OCI-LY1 (cell line): Measurements from ENCODE around the gene ADAMTS6.

Experiments
- H2AFZ ChIP-seq: fragments of 200-600 bp; sonication (generic), shearing (Covaris generic); 2 replicates; pipeline ENCODE4 v1.6.0; 2014; ENCODE audit warnings: antibody characterized with exemption, mild to moderate bottlenecking, low read length
- H3F3A ChIP-seq: fragments of 200-600 bp; sonication (generic), shearing (Covaris generic); 2 replicates; pipeline ENCODE4 v1.6.0; 2014; ENCODE audit warnings: mild to moderate bottlenecking, antibody characterized with exemption, low read length, moderate library complexity; ENCODE audit not compliant: insufficient read depth
- H3K27ac ChIP-seq: fragments of 200-600 bp; sonication (generic); 2 replicates; pipeline ENCODE4 v1.5.1; 2014; ENCODE audit warnings: low read length, mixed run types, mild to moderate bottlenecking, low read depth; ENCODE audit not compliant: poor library complexity, severe bottlenecking
- H3K27me3 ChIP-seq: fragments of 200-600 bp; sonication (generic); 2 replicates; pipeline ENCODE4 v1.6.0; 2014; ENCODE audit warnings: antibody characterized with exemption, mild to moderate bottlenecking, low read length, moderate library complexity; ENCODE audit not compliant: insufficient read depth
- H3K36me3 ChIP-seq: fragments of 200-600 bp; sonication (generic); 2 replicates; pipeline ENCODE4 v1.6.1; 2014; ENCODE audit warnings: mild to moderate bottlenecking, antibody characterized with exemption, low read length, moderate library complexity, mixed read lengths; ENCODE audit not compliant: insufficient read depth
- H3K4me1 ChIP-seq: fragments of 200-600 bp; sonication (generic); 2 replicates; pipeline ENCODE4 v1.5.1; 2014; ENCODE audit warnings: mild to moderate bottlenecking, low read length, moderate library complexity; ENCODE audit not compliant: insufficient read depth, severe bottlenecking
- H3K4me2 ChIP-seq: fragments of 200-600 bp; sonication (generic), shearing (Covaris generic); 2 replicates; pipeline ENCODE4 v1.6.1; 2014; ENCODE audit warnings: low read length
- H3K4me3 ChIP-seq: fragments of 200-600 bp; sonication (generic); 2 replicates; pipeline ENCODE4 v1.5.1; 2014; ENCODE audit warnings: low read length, low read depth, mild to moderate bottlenecking, mixed read lengths; ENCODE audit not compliant: poor library complexity, severe bottlenecking
- H3K79me2 ChIP-seq: fragments of 200-600 bp; shearing (Covaris generic); 2 replicates; pipeline ENCODE4 v1.6.1; 2016; ENCODE audit warnings: mixed run types, low read length, mixed read lengths; ENCODE audit not compliant: insufficient read depth
- H3K9ac ChIP-seq: fragments of 200-600 bp; sonication (generic), shearing (Covaris generic); 2 replicates; pipeline ENCODE4 v1.6.1; 2014; ENCODE audit warnings: mild to moderate bottlenecking, low read length, mixed read lengths
- H3K9me2 ChIP-seq: fragments of 200-600 bp; sonication (generic), shearing (Covaris generic); 2 replicates; pipeline ENCODE4 v1.6.1; 2014; ENCODE audit warnings: low read depth, mild to moderate bottlenecking, low read length, mixed read lengths
- H3K9me3 ChIP-seq: fragments of 200-600 bp; shearing (Covaris generic); 2 replicates; pipeline ENCODE4 v1.6.1; 2014; ENCODE audit warnings: low read length, mixed read lengths
- H4K20me1 ChIP-seq: fragments of 200-600 bp; sonication (generic), shearing (Covaris generic); 2 replicates; pipeline ENCODE4 v1.6.0; 2016; ENCODE audit warnings: mild to moderate bottlenecking, low read length; ENCODE audit not compliant: insufficient read depth
- CTCF ChIP-seq: fragments of 200-600 bp; sonication (generic), shearing (Covaris generic); IDR thresholded peaks from 2 replicates; pipeline ENCODE4 v1.5.1; 2017; ENCODE audit warnings: mild to moderate bottlenecking, antibody characterized with exemption, low read length, moderate library complexity, mixed read lengths
- EZH2 ChIP-seq: fragments of 200-600 bp; sonication (generic), shearing (Covaris generic); IDR thresholded peaks from 2 replicates; pipeline ENCODE4 v1.8.0; 2017; ENCODE audit warnings: borderline replicate concordance, mixed run types, mild to moderate bottlenecking, antibody characterized with exemption, low read length, moderate library complexity, mixed read lengths

The ADAMTS6 gene

GRCh38 chr5:65423623-65424022 is 58.1 kb downstream of the ADAMTS6 start:
- Histone ChIP-seq H3F3A (no peaks in the 10 kb centered on the region), H3K27me3 (no peaks in the 10 kb centered on the region), H3K4me3 (no peak overlapping the region), H2AFZ (no peak overlapping the region), H3K4me2 (no peak overlapping the region), H3K9ac (no peak overlapping the region), H3K9me3 (0 out of 2 replicates have a peak, but pooled peaks cover 5% of the 10 kb centered on the region), H3K27ac (no peak overlapping the region), H3K36me3 (no peaks in the 10 kb centered on the region), H3K4me1 (no peaks in the 10 kb centered on the region), H4K20me1 (no peaks in the 10 kb centered on the region), H3K79me2 (no peaks in the 10 kb centered on the region), H3K9me2 (no peaks in the 10 kb centered on the region)
- TF ChIP-seq CTCF (no peak), EZH2 (no peak)

GRCh38 chr5:65418661-65419060 is 63.1 kb downstream of the ADAMTS6 start:
- TF ChIP-seq CTCF (no peak), EZH2 (no peak)
- Histone ChIP-seq H3K27me3 (no peaks in the 10 kb centered on the region), H3K79me2 (no peaks in the 10 kb centered on the region), H3K9me3 (0 out of 2 replicates have a peak, but pooled peaks cover 9% of the 10 kb centered on the region), H2AFZ (no peak overlapping the region), H3K4me1 (no peaks in the 10 kb centered on the region), H3K9me2 (no peaks in the 10 kb centered on the region), H3K9ac (no peak overlapping the region), H3K4me2 (no peak overlapping the region), H3K4me3 (no peak overlapping the region), H4K20me1 (no peaks in the 10 kb centered on the region), H3K27ac (no peak overlapping the region), H3K36me3 (no peaks in the 10 kb centered on the region), H3F3A (no peaks in the 10 kb centered on the region)

GRCh38 chr5:65413822-65414221 is 67.9 kb downstream of the ADAMTS6 start:
- Histone ChIP-seq H3K4me1 (no peaks in the 10 kb centered on the region), H3K4me2 (no peak overlapping the region), H3K9me3 (0 out of 2 replicates have a peak, but pooled peaks cover 7% of the 10 kb centered on the region), H3K4me3 (no peak overlapping the region), H4K20me1 (no peaks in the 10 kb centered on the region), H3K9me2 (no peaks in the 10 kb centered on the region), H3K9ac (no peak overlapping the region), H3K27me3 (no peaks in the 10 kb centered on the region), H3F3A (no peaks in the 10 kb centered on the region), H2AFZ (no peak overlapping the region), H3K27ac (no peak overlapping the region), H3K79me2 (no peaks in the 10 kb centered on the region), H3K36me3 (no peaks in the 10 kb centered on the region)
- TF ChIP-seq CTCF (no peak), EZH2 (no peak)
